Upper lobe of left lung (tissue), 6 donors: Measurements from ENCODE around the gene CDK5RAP2. TPM values are rescaled to one million over a fixed set of nuclear protein-coding genes. Genes with fewer than 3 reads are reported as not detected.
A peak's percentile ranks its signal among the peaks of the same experiment; 100 is the strongest.
"Not testable (repeated sequence)": the region's sequence is repeated elsewhere in the genome, so short reads cannot be mapped to it uniquely, and the experiment has no call there.

Experiments used
- ATAC-seq, 2 donors: fragments of 200-7000 bp; cut with Tn5 transposase; one replicate each; pipeline ENCODE4 v1.9.1; 2022; ENCODE audit warnings: mild to moderate bottlenecking in 2 of 2, moderate library complexity in 2 of 2; ENCODE audit not compliant: low FRiP score in 2 of 2
- DNase-seq, 2 donors: peaks; one replicate each; pipeline ENCODE4 v3.0.0-alpha.2; 2019 to 2020
- H3K27ac ChIP-seq, 4 donors: fragments of 200-600 bp; sonication (generic); one replicate each; pipeline ENCODE4 v1.5.1; 2016 to 2019
- H3K27me3 ChIP-seq, 4 donors: fragments of 200-600 bp; sonication (generic); one replicate each; pipeline ENCODE4 v1.5.1; 2017 to 2019
- H3K36me3 ChIP-seq, 4 donors: fragments of 200-600 bp; sonication (generic); one replicate each; pipeline ENCODE4 v1.5.1; 2016 to 2019
- H3K4me1 ChIP-seq, 4 donors: fragments of 200-600 bp; sonication (generic); one replicate each; pipeline ENCODE4 v1.5.1; 2018 to 2019
- H3K4me3 ChIP-seq, 4 donors: fragments of 200-600 bp; sonication (generic); one replicate each; pipeline ENCODE4 v1.5.1; 2017 to 2019; ENCODE audit warnings: mild to moderate bottlenecking in 2 of 4, moderate library complexity in 1 of 4
- H3K9me3 ChIP-seq, 4 donors: fragments of 200-600 bp; sonication (generic); one replicate each; pipeline ENCODE4 v1.5.1; 2018 to 2019
- CTCF ChIP-seq, 6 experiments: fragments of 450-650 bp in 4 of 6; fragments of 200-600 bp in 2 of 6; sonication (generic) in 2 of 6; IDR thresholded peaks; one replicate each; pipeline ENCODE4 v1.5.1; 2016 to 2019; ENCODE audit warnings: antibody characterized with exemption in 6 of 6
- EP300 ChIP-seq, 4 donors: sonication (generic); formaldehyde crosslinking; IDR thresholded peaks; one replicate each; pipeline ENCODE4 v1.5.1; 2017; ENCODE audit warnings: antibody characterized with exemption in 4 of 4, control low read depth in 2 of 4
- POLR2A ChIP-seq, 4 donors: fragments of 450-650 bp; IDR thresholded peaks; one replicate each; pipeline ENCODE4 v1.5.1; 2016 to 2017; ENCODE audit warnings: antibody characterized with exemption in 4 of 4, mild to moderate bottlenecking in 2 of 4
- POLR2AphosphoS5 ChIP-seq, 2 donors: sonication (generic); formaldehyde crosslinking; IDR thresholded peaks; one replicate each; pipeline ENCODE4 v1.5.1; 2017; ENCODE audit warnings: antibody characterized with exemption in 2 of 2
- WGBS, 2 donors: methylation state at CpG; one replicate each; pipeline ENCODE4 v1.1.5; 2017 to 2018; 5-methylcytosine and 5-hydroxymethylcytosine counted together
- total RNA-seq, 6 donors: library from RNA; depleted of rRNA in 4 of 6; stranded (reverse); fragments of >200 nt in 4 of 6; gene quantifications; one replicate each; pipeline versions ENCODE4 v1.1.0 to v1.2.1, GENCODE V29; 2016 to 2021
- donor health status: DM: no; HTN: no; CAD: no; lungs with moderate emphysema.
- donor health status: DM: no; HTN: yes; CAD: no; lungs with severe emphysema.

Gene CDK5RAP2
- total RNA-seq, 6 donors from 2014 or later = 41.7 to 137 (median 51.6) TPM

GRCh38 chr9:120473608-120474007 lies 106.4 kb downstream of the CDK5RAP2 start:
- peak overlapping the region; percentile 56 to 75 (median 62) for H3K27ac ChIP-seq
- ATAC-seq = no peak

DNA sequence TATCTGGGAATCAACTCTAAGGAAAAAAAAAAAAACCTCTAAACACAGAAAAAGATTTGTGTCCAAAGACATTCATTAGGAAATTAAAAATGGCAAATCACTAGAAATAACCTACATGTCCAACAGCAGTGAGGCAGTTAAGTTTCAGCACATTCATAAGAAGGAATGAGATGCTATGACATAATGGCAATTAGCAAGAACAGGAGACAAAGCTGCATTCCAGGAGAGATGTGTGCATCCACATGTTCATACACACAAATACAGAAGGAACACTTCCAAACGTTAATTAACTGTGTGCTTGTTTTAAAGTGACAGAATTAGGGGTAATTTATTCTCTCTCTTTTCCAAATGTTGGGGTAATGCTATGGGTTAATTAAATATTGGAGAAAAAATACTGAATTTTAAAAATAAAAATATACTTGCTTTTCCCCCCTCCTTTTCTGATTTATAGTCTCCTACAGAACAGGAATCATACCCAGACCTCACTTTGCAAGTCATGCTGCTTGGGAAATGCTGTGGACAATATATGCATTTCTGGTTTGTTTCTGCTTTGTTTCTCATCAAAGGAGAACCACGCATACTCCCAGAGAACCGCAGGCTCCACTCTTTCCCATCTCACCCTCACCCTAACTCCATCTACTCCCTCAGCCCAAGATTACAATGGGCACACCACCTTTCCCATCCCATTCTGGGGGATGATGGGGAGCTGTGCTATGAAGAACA lies 114.1 kb downstream of the CDK5RAP2 start:
- WGBS, 2 donors = 63 to 72% methylated on average over 3 of the region's 3 CpGs
- DNase-seq (no peak), ATAC-seq (no peak)
- Histone ChIP-seq H3K4me3 (no peak overlapping the region), H3K27me3 (no peaks in the 10 kb centered on the region), H3K9me3 (no peaks in the 10 kb centered on the region), H3K4me1 (peaks cover 0 to 7% (median 0%) of the 10 kb centered on the region in 4 donors), H3K36me3 (peaks cover 0 to 47% (median 10%) of the 10 kb centered on the region in 4 donors), H3K27ac (peak overlapping the region in 1 of 4 donors; percentile 48)
- TF ChIP-seq EP300 (IDR thresholded peaks at IDR 0.05) = no peak

More at GRCh38 chr9:120473608-120474007, 106.4 kb downstream of the CDK5RAP2 start:
- DNase-seq = no peak
- H3K4me1 ChIP-seq = peaks cover 0 to 26% (median 12%) of the 10 kb centered on the region in 4 donors
- H3K4me3 ChIP-seq = no peak overlapping the region
- no peaks in the 10 kb centered on the region for H3K9me3 ChIP-seq
- peaks cover 4 to 48% (median 15%) of the 10 kb centered on the region in 4 donors for H3K36me3 ChIP-seq
- H3K27me3 ChIP-seq = no peaks in the 10 kb centered on the region
- WGBS, 2 donors = 95 to 98% methylated on average over 3 of the region's 3 CpGs
- TF ChIP-seq CTCF (IDR thresholded peaks at IDR 0.05) (no peak), POLR2A (IDR thresholded peaks at IDR 0.05) (no peak), POLR2AphosphoS5 (IDR thresholded peaks at IDR 0.05) (no peak), EP300 (IDR thresholded peaks at IDR 0.05) (no peak)

DNA sequence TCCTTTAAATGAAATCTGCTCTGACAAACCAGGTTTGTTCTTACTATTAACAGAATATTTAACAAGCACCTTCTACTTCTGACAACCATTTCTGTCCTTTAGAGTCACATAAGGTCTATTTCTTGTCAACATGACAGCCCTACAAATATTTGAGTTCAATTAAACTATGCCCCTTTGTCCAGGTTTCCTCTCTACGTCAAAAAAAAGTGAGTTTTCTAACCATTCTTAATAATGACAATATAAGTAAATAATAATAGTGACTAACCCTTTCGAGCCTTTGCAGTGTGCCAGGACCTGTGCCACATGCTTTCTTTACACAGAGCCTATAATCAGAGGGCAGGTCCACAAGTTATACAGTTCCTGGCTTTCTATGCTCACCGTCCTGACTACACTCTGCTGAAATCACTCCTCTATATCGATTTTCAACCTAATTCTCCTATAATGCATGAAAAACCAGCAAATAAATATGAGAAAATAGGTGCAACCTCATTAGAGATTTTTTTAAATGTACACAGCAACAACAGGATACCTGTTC lies 115.0 kb downstream of the CDK5RAP2 start:
- no peak overlapping the region for H3K4me3 ChIP-seq
- no peak for TF ChIP-seq POLR2AphosphoS5 (IDR thresholded peaks at IDR 0.05)
- no peak for TF ChIP-seq EP300 (IDR thresholded peaks at IDR 0.05)
- TF ChIP-seq CTCF (IDR thresholded peaks at IDR 0.05) = no peak
- TF ChIP-seq POLR2A (IDR thresholded peaks at IDR 0.05) = no peak

DNA sequence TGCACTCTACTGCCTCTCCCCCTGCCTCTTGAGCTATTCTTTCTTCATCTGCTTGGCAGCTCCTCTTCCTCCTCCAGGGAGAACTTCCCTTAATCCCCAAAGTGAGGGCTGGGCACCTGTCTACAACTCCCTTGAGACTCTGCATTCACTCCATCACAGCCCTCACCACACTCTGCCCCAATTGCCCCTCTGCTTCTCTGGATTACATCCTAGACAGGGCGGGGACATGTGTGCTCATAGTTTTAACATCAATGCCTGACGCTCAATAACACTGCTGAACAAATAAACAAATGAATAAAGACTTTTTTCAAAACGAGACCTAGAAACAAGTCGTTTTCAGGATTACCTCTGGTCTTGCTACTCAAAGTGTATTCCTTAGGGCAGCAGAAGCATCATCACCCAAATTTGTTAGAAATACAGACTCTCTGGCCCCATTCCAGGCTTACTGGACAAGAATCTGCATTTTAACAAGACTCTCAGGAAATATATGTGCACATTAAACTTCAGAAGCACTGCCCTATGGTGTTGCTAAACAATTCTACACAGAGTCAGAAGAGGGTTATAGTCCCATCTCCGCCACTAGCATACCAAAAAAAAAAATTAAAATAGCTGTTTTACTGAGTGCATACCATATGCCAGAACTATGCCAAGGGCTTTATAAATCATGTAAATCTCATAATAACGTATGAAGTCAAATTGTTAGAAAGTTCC lies 115.6 kb downstream of the CDK5RAP2 start:
- Histone ChIP-seq H3K36me3 (peaks cover 0 to 49% (median 10%) of the 10 kb centered on the region in 4 donors), H3K4me3 (no peak overlapping the region), H3K27ac (peak overlapping the region in 1 of 4 donors; percentile 23), H3K9me3 (no peaks in the 10 kb centered on the region), H3K27me3 (no peaks in the 10 kb centered on the region), H3K4me1 (peaks cover 0 to 7% (median 0%) of the 10 kb centered on the region in 4 donors)
- no peak for TF ChIP-seq POLR2A (IDR thresholded peaks at IDR 0.05)
- no peak for TF ChIP-seq EP300 (IDR thresholded peaks at IDR 0.05)
- no peak for TF ChIP-seq POLR2AphosphoS5 (IDR thresholded peaks at IDR 0.05)
- TF ChIP-seq CTCF (IDR thresholded peaks at IDR 0.05) = no peak
- DNase-seq = no peak
- 78 to 80% methylated on average over 6 of the region's 6 CpGs for WGBS, 2 donors
- ATAC-seq = peak in 1 of 2 donors; percentile 68

More for the DNA sequence above, 115.0 kb downstream of the CDK5RAP2 start:
- H3K27ac ChIP-seq = no peak overlapping the region
- ATAC-seq (no peak), DNase-seq (no peak)
- WGBS, 2 donors = 93 to 98% methylated on average over 4 of the region's 4 CpGs
- H3K4me1 ChIP-seq = peaks cover 0 to 7% (median 0%) of the 10 kb centered on the region in 4 donors
- H3K27me3 ChIP-seq = no peaks in the 10 kb centered on the region
- no peaks in the 10 kb centered on the region for H3K9me3 ChIP-seq
- H3K36me3 ChIP-seq = peaks cover 0 to 45% (median 9%) of the 10 kb centered on the region in 4 donors

DNA sequence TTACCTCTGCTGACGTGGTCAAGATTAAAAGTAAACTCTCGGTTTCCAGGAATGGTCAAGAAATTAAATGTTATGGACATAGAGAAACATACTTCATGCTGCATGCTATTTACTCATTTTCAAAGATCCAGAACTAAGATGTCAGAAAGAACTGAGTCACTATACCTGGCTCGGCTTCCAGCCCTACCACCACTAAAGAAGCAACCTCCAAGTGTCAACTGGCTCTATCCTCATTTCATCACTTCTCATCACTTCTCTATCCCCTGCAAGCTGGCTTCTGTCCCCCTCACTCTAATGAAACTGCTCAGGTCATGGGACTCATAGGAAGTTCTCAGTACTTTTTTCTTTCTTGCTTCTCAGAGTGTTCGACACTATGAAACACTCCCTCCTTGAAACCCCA lies 116.2 kb downstream of the CDK5RAP2 start:
- WGBS, 2 donors = 64 to 66% methylated on average over 4 of the region's 4 CpGs
- peak in 1 of 2 donors; percentile 12 for ATAC-seq

DNA sequence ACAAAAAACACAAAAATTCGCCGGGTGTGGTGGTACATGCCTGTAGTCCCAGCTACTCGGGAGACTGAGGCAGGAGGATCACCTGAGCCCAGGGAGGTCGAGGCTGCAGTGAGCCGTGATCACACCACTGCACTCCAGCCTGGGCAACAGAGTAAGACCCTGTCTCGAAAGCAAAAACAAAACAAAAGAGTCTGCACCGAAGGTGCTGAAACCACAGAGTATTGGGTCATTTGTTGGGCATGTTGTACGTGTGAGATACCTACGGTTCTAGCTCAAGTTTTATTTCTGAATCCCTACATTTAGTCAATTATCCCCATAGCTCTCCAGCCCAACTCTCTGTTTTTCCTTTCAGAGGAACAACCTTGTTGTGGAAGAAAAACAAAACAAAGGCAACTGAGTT lies 118.3 kb downstream of the CDK5RAP2 start:
- not testable (repeated sequence) for H3K27me3 ChIP-seq, H3K4me1 ChIP-seq, ATAC-seq, H3K27ac ChIP-seq, DNase-seq, H3K9me3 ChIP-seq, H3K4me3 ChIP-seq
- 89 to 94% methylated on average over 9 of the region's 9 CpGs for WGBS, 2 donors
- peaks cover 2 to 52% (median 19%) of the 10 kb centered on the region in 4 donors for H3K36me3 ChIP-seq

More for the DNA sequence above, 116.2 kb downstream of the CDK5RAP2 start:
- Histone ChIP-seq H3K36me3 (peaks cover 0 to 52% (median 10%) of the 10 kb centered on the region in 4 donors), H3K9me3 (no peaks in the 10 kb centered on the region), H3K4me1 (peaks cover 0 to 7% (median 0%) of the 10 kb centered on the region in 4 donors), H3K27me3 (no peaks in the 10 kb centered on the region), H3K4me3 (no peak overlapping the region), H3K27ac (peak overlapping the region in 1 of 4 donors; percentile 23)
- DNase-seq = no peak
- no peak for TF ChIP-seq CTCF (IDR thresholded peaks at IDR 0.05)
- no peak for TF ChIP-seq POLR2A (IDR thresholded peaks at IDR 0.05)
- TF ChIP-seq EP300 (IDR thresholded peaks at IDR 0.05) = no peak
- TF ChIP-seq POLR2AphosphoS5 (IDR thresholded peaks at IDR 0.05) = no peak
